GM18861 (cell line): ENCODE data around the gene PIAS1.
"Not testable (repeated sequence)": the region's sequence is repeated elsewhere in the genome, so short reads cannot be mapped to it uniquely, and the experiment has no call there.

Experiments
- ATAC-seq: cut with Tn5 transposase; IDR thresholded peaks from one replicate; pipeline ENCODE4 v1.9.1; 2021; ENCODE audit not compliant: unreplicated experiment

Gene PIAS1

DNA sequence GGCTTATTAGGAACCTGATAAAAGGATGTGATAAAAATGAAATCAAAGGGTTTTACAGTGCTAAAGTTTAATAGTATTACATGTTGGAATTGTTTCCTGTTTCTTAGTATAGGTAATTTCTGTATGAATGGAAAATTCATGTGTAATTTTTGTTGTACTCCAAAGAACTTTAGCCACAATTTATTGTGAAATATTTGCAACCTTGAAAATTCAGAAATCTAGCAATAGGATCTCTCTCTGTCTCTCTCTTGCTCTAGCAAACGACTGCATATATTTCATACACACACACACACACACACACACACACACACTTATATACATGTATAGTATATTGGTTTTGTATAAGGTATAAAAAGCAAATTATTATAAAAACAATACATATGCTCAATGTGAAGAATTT is 59.6 kb downstream of the PIAS1 start:
- ATAC-seq: no peak

DNA sequence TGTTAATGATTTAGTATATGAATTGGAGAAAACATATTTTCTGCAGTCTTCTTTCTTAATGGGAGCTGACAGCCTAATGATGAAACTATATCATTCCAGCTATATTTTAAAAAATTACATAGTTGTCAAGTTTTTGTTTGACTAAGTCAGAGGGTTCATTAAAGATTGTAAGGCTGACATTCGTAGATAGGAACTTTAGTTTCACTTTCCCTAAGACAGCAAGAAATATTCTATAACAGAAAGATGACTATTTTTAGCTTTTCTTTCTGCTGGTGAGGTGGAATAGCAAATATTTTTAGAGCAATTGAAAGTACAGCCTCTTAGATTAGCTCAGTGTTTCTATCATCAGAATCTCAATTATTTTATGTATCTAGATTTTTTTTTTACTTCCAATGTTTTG is 60.2 kb downstream of the PIAS1 start:
- no peak for ATAC-seq

DNA sequence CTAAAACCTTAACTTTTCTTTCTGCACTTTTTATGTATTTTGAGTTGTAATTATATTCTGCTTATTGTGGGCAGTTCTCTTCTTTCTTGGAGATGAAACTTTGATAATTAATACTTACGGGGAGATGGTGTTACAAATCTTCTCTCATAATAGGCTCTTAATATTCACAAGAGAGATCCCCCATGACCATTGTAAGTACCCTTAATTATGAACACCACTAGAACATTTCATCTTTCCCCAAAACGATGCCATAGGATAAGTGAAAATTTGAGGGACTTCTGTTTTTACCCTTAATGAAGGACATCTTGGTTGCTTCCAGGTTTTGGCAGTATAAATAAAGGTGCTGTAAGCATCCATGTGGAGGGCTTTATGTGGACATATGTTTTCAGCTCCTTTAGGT is 60.7 kb downstream of the PIAS1 start:
- ATAC-seq: no peak

DNA sequence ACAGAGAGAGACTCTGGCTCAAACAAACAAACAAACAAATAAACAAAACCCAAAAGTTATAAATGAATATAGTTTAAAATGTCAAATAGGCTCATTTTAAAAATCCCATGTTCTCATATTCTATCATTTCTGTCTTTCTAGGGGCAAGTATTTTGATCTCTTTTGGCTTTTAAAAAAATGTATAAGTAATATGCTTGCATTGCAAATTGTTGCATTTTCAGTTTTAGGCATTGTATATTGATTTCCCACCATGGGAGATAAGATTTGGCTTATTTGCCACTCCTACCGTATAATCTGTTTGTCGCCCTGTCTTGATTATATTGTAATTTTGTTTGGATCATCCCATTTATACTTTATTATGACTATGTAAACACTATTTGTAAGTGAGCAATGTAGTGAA is 70.6 kb downstream of the PIAS1 start:
- ATAC-seq: no peak

DNA sequence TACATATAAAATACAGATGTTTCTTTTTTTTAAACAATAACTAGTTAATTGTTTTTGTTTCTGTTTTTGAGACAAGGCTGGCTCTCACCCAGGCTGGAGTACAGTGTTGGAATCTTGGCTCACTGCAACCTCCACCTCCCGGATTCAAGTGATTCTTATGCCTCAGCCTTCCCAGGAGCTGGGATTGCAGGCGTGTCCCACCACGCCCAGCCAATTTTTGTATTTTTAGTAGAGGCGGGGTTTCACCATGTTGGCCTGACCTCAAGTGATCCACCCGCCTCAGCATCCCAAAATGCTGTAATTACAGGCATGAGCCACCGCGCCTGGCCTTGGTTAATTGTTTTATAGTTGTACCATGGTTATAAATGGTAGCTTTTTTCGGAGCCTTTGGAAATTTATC is 72.3 kb downstream of the PIAS1 start:
- ATAC-seq: no peak

DNA sequence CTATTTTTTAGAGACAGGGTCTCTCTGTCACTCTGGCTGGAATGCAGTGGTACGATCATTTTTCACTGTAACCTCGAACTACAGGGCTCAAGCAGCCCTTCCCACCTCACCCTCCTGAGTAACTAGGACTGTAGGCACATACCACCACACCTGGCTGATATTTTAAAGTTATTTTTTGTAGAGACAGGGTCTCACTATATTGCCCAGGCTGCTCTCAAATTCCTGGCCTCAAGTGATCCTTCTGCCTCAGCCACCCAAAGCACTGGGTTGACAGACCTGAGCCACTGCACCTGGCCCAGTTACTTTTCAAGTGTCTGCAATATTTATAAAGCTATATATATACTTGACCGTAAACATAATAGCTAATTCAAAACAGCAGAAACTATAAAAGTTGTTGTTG is 75.0 kb downstream of the PIAS1 start:
- ATAC-seq: no peak

DNA sequence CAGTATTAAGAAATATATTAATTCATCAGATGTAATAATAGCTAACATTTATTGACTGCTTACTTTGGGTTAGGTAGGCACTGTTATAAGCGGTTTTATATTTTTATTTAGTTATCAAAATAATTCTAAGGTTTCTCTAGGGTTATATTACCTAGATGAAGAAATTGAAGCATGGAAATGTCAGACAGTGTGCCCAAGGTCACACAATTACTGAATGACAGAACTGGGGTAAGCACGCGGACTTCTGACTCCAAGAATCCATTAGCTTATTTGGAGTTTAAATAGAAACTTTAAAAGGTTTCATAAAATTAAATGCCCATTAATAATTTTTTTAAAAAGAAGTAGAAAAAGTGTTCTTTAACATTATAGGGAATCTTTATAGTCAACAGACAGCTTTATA is 76.7 kb downstream of the PIAS1 start:
- ATAC-seq: no peak

DNA sequence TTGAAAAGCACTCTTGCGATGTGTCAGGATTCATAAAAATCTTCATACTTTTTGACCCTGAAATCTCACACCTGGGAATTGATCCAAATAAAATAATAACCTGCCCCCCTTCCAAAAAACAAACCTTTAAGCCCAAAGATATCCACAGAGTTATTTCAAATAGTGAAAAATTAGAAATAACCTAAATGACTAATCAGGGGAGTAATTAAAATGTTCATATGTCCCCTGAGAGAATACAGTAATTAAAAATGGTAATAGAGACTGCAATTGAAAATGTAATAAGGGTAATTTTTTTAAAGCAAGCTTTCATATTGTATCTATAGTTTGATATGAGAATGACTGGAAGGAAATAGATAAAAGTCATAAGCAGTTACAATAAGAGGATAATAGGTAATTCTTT is 83.0 kb downstream of the PIAS1 start:
- ATAC-seq: no peak

DNA sequence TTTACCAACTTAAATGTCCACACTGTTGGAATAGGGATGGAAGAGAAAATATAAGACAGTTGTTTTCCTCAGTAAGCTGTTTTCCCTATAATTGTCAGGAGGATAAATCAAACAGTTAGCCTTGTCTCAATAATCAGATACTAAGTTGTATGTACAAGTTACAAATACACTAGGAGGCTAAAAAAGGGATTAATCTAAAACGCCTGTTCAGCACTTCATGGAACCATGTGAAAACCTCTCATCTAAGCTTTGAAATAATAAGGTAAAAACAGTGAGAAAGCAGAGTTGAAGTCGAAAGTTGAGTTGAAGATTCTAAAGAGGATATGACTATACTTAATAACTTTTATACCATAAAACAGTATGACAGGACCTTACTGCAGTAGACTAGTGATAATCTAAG is 89.0 kb downstream of the PIAS1 start:
- no peak for ATAC-seq

DNA sequence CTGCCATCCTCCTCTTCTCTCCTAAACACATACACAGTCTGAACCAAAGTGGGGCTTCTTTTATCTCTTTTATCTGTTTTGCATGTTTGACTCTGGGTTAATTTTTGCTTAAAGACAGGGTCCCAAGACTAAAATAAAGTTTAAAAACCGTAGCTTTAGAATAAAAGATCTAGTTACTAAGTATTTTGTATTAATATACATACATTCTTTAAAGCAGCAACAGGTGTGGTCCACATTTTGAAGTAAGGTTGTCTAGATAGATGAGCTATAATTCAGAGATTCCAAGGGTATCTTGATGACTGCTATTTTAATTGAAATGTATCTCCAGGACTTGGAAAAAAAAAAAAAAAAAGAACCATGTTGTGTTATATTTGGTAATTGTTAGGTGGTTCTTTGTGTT is 89.7 kb downstream of the PIAS1 start:
- no peak for ATAC-seq

DNA sequence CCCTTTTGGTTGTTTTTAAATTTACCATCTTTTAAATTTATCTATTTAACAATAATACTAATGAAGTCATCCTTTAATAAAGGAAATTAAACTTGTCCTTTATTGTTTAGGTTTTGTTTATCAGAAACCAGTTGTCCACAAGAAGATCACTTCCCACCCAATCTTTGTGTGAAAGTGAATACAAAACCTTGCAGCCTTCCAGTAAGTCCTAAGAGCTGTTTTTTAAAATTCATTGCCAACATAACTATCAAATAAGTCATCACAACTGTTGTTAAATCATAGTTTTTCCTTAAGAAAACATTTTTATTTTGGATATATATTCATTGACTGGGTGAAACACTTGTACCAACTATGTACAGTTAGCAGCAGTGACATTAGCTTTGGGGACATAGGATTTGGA is 91.6 kb downstream of the PIAS1 start:
- no peak for ATAC-seq

DNA sequence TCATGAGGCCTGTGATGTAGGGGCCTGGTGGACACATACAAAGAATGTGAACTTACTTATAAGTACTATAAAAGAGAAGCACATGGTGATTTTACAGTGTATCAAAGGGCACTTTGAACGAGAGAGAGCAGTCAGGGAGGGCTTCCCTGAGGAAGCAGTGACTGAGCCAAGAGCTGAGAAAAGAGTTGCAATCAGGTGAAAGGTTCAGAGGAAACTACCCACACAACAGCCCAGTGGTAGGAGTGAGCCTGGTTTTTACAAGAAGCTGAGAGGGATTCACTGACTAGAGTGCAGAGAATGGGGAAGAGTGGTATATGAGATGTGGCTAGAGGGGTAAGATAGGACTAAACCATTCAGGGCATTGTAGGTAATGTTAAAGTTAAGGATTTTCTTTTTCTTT is 93.9 kb downstream of the PIAS1 start:
- no peak for ATAC-seq

DNA sequence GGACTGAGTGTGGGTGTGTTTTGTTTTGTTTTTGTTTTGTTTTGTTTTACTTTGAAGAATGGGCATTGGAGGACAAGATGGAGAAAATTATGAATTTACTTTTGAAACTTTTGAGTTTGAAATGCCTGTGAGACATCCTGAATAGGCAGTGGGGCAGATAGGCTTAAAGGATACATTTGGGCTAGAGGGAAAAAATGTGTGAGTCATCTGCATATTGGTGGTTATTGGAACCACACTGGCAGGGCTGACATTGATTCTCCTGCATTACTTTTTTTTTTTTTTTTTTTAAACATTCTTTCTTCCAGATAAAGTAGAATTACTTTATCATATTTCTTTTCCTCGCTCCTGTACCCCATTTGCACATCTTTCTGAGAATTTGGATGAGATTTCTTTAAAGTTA is 94.9 kb downstream of the PIAS1 start:
- ATAC-seq: no peak

DNA sequence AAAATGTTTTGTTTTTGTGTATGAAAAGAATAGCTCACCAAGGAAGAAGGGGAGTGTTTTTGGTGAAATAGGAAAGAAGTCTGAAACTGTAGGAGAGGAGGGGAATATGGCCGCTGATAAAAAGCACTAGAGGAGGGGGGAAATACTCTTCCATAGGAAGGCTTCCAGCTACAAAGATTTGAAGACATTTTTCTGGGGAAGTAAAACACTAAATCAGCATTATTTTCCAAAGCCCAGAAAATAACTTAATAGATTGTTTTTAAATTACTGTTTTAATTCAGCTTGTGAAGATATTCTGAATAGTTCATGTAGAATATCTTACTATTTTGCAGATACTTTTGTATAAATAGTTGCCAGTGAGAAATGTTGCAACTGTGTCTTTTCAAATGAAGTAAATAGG is 96.1 kb downstream of the PIAS1 start:
- ATAC-seq: no peak

DNA sequence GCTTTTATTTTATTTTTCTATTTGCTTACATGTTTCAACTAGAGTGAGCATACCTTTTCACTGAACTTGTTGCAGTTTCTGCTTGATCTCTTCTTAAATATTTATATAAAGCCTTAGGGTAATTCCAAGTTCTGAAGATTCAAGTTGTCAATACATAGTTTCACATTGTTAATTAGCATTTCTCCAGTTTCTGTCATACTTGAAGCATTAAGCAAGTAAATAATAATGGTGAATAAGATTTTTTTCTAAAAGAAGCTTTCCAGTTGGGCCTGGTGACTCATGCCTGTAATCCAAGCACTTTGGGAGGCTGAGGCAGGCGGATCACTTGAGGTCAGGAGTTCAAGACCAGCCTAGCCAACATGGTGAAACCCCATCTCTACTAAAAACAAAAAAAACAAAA is 97.2 kb downstream of the PIAS1 start:
- ATAC-seq: no peak

DNA sequence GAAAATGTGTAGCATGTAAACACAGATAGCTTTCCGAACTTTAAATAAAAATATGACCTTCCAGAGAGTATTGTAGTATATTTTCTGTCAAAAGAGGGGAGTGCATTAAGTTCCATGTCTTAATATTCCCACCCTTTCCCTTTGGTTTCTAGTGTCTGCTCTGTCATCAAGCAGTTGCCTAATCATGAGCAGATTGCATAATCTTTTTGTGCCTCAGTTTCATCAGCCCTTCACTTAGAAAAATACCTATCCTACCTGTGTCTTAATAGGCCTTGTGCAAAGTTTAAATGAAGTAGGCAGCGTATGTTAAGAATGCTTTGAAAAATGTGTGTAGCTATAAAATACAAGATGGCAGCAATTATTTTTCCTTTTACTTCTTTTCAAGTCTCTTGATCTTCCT is 98.2 kb downstream of the PIAS1 start:
- no peak for ATAC-seq

DNA sequence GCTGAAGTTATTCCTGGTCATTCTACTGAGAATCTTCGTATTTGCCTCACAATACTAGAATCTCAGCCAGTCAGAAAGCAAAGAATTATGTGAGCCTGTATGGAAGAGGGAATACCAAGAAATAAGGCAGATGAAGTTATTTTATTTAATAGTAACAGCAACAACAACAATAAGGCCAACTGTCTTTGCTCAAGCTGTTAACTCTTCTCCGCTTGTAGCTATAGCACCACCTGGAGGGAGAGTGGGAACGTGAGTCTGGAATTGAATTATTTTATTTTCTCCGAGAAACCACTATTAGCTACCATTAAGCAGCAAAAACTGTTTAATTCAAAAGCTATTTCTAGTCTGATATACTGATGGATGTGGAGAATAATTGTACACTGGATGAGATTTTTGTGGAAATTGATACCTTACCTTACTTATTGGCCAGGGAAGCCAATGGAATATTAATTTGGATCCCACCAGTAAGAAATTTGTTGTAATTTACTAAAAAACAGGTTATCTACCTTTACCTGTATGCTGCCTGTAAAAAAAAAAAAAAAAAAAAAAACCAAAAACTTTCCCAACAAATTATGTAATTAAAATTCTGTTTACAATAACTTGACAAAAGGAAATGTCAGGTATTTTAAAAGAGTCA is 100.9 kb downstream of the PIAS1 start:
- ATAC-seq: no peak

DNA sequence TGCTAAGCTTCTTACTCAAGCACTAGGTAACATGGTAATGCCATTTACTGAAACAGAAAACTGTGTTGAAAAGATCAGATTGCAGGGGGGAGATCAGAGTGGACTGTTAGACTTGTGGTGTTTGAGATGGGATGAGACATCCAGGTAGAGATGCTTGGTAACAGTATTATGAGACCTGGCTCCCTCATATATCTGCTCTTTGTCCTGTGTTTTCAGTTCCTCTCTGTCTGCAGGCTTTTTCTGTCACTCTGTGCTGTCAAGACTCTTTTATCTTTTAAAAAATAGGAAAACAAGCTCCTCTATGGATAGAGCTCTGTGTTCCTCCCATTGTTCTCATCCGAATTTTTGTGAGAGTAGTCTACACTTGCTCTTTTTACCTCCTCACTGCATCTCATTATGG is 103.0 kb downstream of the PIAS1 start:
- ATAC-seq: no peak

DNA sequence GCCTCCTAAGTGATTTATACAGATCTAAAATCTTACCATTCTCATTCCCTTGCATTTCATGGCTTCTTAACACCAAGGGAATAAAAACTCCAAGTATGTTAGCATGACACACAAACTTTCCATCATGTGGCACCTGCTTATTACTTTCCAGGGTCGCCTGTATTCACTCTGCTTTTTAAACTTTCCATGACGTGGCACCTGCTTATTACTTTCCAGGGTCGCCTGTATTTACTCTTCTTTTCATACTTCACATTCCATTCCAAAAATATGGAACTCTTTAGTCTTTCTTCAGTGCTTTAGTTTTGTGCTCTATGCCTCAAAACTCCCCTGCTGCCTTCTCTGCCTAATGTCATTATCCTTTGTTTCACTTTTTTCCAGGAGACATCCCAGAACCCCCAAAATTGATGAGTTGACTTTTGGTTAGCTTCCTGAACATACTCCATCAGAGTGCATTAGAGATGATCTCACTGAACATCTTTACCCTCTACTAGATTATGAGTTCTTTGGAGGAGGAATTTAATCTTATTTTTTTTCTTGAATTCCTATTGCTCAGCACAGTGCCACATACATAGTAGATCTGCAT is 104.0 kb downstream of the PIAS1 start:
- no peak for ATAC-seq

DNA sequence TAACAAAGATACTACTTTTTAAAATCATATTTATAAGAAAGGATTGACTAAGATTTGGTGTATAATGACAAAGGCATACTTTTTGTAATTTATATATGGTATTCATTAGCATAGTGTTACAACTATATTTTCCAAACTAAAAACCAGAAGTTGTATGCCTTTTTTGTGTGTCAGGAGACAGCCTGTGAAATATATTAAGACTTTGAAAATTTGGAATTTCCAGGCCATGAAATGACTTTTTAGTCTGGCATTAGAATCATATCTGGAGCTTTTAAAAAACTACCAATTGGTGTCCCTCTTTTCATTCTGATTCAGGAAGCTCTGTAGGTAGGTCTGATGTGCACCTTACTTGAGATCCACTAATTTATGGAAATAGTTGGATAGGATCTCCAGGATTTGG is 109.1 kb downstream of the PIAS1 start:
- no peak for ATAC-seq

DNA sequence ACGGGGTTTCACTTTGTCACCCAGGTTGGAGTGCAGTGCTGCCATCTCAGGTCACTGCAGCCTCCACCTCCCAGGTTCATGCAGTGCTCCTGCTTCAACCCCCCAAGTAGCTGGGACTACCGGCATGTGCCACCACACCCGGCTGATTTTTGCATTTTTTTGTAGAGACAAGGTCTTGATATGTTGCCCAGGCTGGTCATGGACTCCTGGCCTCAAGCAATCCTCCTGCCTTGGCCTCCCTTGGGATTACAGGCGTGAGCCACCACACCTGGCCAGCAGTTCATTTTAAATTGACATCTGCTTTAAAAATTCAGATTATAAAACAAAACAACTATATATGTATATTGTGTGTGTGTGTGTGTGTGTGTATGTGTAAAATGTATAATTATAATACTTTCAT is 112.7 kb downstream of the PIAS1 start:
- ATAC-seq: no peak

DNA sequence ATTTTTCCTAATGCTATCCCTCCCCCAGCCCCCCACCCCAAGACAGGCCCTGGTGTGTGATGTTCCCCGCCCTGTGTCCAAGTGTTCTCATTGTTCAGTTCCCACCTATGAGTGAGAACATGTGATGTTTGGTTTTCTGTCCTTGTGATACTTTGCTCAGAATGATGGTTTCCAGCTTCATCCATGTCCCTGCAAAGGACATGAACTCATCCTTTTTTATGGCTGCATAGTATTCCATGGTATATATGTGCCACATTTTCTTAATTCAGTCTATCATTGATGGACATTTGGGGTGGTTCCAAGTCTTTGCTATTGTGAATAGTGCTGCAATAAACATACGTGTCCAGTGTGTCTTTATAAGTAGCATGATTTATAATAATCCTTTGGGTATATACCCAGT is 117.9 kb downstream of the PIAS1 start:
- not testable (repeated sequence) for ATAC-seq

DNA sequence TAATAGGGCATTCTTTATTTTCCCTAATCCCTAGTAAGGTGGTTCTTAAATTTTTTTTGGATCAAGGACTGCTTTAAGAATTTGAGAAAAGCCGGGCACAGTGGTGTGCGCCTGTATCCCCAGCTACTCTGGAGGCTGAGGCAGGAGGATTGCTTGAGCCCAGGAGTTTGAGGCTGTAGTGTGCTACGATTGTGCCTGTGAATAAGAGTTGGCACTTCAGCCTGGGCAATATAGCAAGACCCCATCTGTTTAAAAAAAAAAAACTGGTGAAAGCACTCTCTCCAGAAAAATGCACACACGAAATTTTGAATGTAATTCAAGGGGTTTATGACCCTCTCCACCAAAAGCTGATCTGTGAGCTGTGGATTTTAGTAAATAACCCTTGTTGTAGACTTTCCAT is 119.0 kb downstream of the PIAS1 start:
- ATAC-seq: no peak
